Measurements from ENCODE around the gene GZMB.

Gene GZMB

GRCh38 chr14:24634158-24634557, at the start of gene GZMB:
TSS of gene GZMB (minus strand) at chr14:24634190. CDS start at chr14:24634160, 30 bp downstream.
- intact Hi-C loops (cut with micrococcal nuclease), result no loop called here
- no peaks in the 10 kb centered on the region for H3K36me3 Mint-ChIP-seq (ENCODE audit: low read depth)
- H3K9me3 Mint-ChIP-seq, result no peaks in the 10 kb centered on the region
- H3K4me1 Mint-ChIP-seq (ENCODE audit: low read depth), result no peaks in the 10 kb centered on the region
- no peaks in the 10 kb centered on the region for H3K27me3 Mint-ChIP-seq
- H3K4me3 Mint-ChIP-seq, result no peak within 1 kb of the TSS
- no peak within 1 kb of the TSS for H3K27ac Mint-ChIP-seq

- no peaks in the 10 kb centered on the region for H3K9me3 Mint-ChIP-seq
- H3K27me3 Mint-ChIP-seq, result peaks cover 4% of the 10 kb centered on the region
- H3K4me3 Mint-ChIP-seq, result no peak overlapping the region
- intact Hi-C loops (cut with micrococcal nuclease), result no loop called here
- H3K27ac Mint-ChIP-seq, result no peak overlapping the region
- H3K4me1 Mint-ChIP-seq (ENCODE audit: low read depth), result peaks cover 24% of the 10 kb centered on the region
- no peaks in the 10 kb centered on the region for H3K36me3 Mint-ChIP-seq (ENCODE audit: low read depth)
Observed at GRCh38 chr14:24681056-24681455, 47.1 kb upstream of the GZMB start.

- H3K9me3 Mint-ChIP-seq, result no peaks in the 10 kb centered on the region
- peaks cover 4% of the 10 kb centered on the region for H3K27me3 Mint-ChIP-seq
- H3K36me3 Mint-ChIP-seq (ENCODE audit: low read depth), result no peaks in the 10 kb centered on the region
- H3K27ac Mint-ChIP-seq, result peak overlapping the region; percentile 16
- H3K4me3 Mint-ChIP-seq, result no peak overlapping the region
- intact Hi-C loops (cut with micrococcal nuclease), result no loop called here
- peaks cover 24% of the 10 kb centered on the region for H3K4me1 Mint-ChIP-seq (ENCODE audit: low read depth)
Observed at GRCh38 chr14:24680516-24680915, 46.5 kb upstream of the GZMB start.

- Mint-ChIP-seq H3K4me3 (no peak overlapping the region), H3K27ac (peak overlapping the region; percentile 16), H3K9me3 (no peaks in the 10 kb centered on the region), H3K36me3 (ENCODE audit: low read depth) (no peaks in the 10 kb centered on the region), H3K4me1 (ENCODE audit: low read depth) (peaks cover 27% of the 10 kb centered on the region), H3K27me3 (peaks cover 4% of the 10 kb centered on the region)
- intact Hi-C loops (cut with micrococcal nuclease), result loop anchor here (2.0 kb wide), 1 partner anchor 73 kb away; no protein-coding TSS in a partner anchor
Observed at GRCh38 chr14:24679248-24679961, 45.4 kb upstream of the GZMB start.

GRCh38 chr14:24678801-24679247, 44.8 kb upstream of the GZMB start:
- Mint-ChIP-seq H3K4me1 (ENCODE audit: low read depth) (peaks cover 33% of the 10 kb centered on the region), H3K27ac (peak overlapping the region; percentile 80), H3K36me3 (ENCODE audit: low read depth) (no peaks in the 10 kb centered on the region)

GRCh38 chr14:24677956-24678355, 44.0 kb upstream of the GZMB start:
- H3K4me3 Mint-ChIP-seq, result no peak overlapping the region
- H3K36me3 Mint-ChIP-seq (ENCODE audit: low read depth), result no peaks in the 10 kb centered on the region
- no peak overlapping the region for H3K27ac Mint-ChIP-seq
- peaks cover 8% of the 10 kb centered on the region for H3K27me3 Mint-ChIP-seq
- intact Hi-C loops (cut with micrococcal nuclease), result loop anchor here (2.0 kb wide), 1 partner anchor 71 kb away; no protein-coding TSS in a partner anchor
- H3K4me1 Mint-ChIP-seq (ENCODE audit: low read depth), result peaks cover 41% of the 10 kb centered on the region
- H3K9me3 Mint-ChIP-seq, result no peaks in the 10 kb centered on the region

More at GRCh38 chr14:24678801-24679247, 44.8 kb upstream of the GZMB start:
- peaks cover 4% of the 10 kb centered on the region for H3K27me3 Mint-ChIP-seq
- H3K9me3 Mint-ChIP-seq, result no peaks in the 10 kb centered on the region
- peak overlapping the region; percentile 83 for H3K4me3 Mint-ChIP-seq
- intact Hi-C loops (cut with micrococcal nuclease), result loop anchor here (2.0 kb wide), 1 partner anchor 72 kb away; no protein-coding TSS in a partner anchor

- Mint-ChIP-seq H3K4me3 (no peak overlapping the region), H3K27ac (peak overlapping the region; percentile 55), H3K27me3 (peaks cover 8% of the 10 kb centered on the region), H3K36me3 (ENCODE audit: low read depth) (no peaks in the 10 kb centered on the region), H3K4me1 (ENCODE audit: low read depth) (peaks cover 30% of the 10 kb centered on the region), H3K9me3 (no peaks in the 10 kb centered on the region)
- intact Hi-C loops (cut with micrococcal nuclease), result no loop called here
Observed at GRCh38 chr14:24674204-24674970, 40.4 kb upstream of the GZMB start.

GRCh38 chr14:24673534-24674203, 39.7 kb upstream of the GZMB start:
- intact Hi-C loops (cut with micrococcal nuclease), result no loop called here
- H3K27me3 Mint-ChIP-seq, result peaks cover 5% of the 10 kb centered on the region
- peaks cover 24% of the 10 kb centered on the region for H3K4me1 Mint-ChIP-seq (ENCODE audit: low read depth)
- no peaks in the 10 kb centered on the region for H3K9me3 Mint-ChIP-seq
- peak overlapping the region; percentile 55 for H3K27ac Mint-ChIP-seq
- no peaks in the 10 kb centered on the region for H3K36me3 Mint-ChIP-seq (ENCODE audit: low read depth)
- H3K4me3 Mint-ChIP-seq, result peak overlapping the region; percentile 23

- Mint-ChIP-seq H3K27ac (no peak overlapping the region), H3K27me3 (peaks cover 5% of the 10 kb centered on the region), H3K36me3 (ENCODE audit: low read depth) (no peaks in the 10 kb centered on the region), H3K4me1 (ENCODE audit: low read depth) (peaks cover 21% of the 10 kb centered on the region), H3K4me3 (peak overlapping the region; percentile 40), H3K9me3 (no peaks in the 10 kb centered on the region)
- intact Hi-C loops (cut with micrococcal nuclease), result no loop called here
Observed at GRCh38 chr14:24673059-24673458, 39.1 kb upstream of the GZMB start.

- Mint-ChIP-seq H3K27ac (no peak overlapping the region), H3K4me1 (ENCODE audit: low read depth) (peaks cover 22% of the 10 kb centered on the region), H3K36me3 (ENCODE audit: low read depth) (no peaks in the 10 kb centered on the region), H3K4me3 (no peak overlapping the region), H3K27me3 (peaks cover 6% of the 10 kb centered on the region), H3K9me3 (no peaks in the 10 kb centered on the region)
- intact Hi-C loops (cut with micrococcal nuclease), result no loop called here
Observed at GRCh38 chr14:24670594-24670993, 36.6 kb upstream of the GZMB start.

- peaks cover 29% of the 10 kb centered on the region for H3K4me1 Mint-ChIP-seq (ENCODE audit: low read depth)
- H3K27me3 Mint-ChIP-seq, result peaks cover 6% of the 10 kb centered on the region
- H3K4me3 Mint-ChIP-seq, result no peak overlapping the region
- H3K36me3 Mint-ChIP-seq (ENCODE audit: low read depth), result no peaks in the 10 kb centered on the region
- intact Hi-C loops (cut with micrococcal nuclease), result no loop called here
- no peak overlapping the region for H3K27ac Mint-ChIP-seq
- no peaks in the 10 kb centered on the region for H3K9me3 Mint-ChIP-seq
Observed at GRCh38 chr14:24669651-24670050, 35.7 kb upstream of the GZMB start.

GRCh38 chr14:24665440-24665991, 31.5 kb upstream of the GZMB start:
- Mint-ChIP-seq H3K4me3 (no peak overlapping the region), H3K27ac (no peak overlapping the region), H3K36me3 (ENCODE audit: low read depth) (no peaks in the 10 kb centered on the region), H3K4me1 (ENCODE audit: low read depth) (peaks cover 41% of the 10 kb centered on the region), H3K27me3 (peaks cover 4% of the 10 kb centered on the region), H3K9me3 (no peaks in the 10 kb centered on the region)
- intact Hi-C loops (cut with micrococcal nuclease), result no loop called here

- Mint-ChIP-seq H3K27ac (peak overlapping the region; percentile 13), H3K4me3 (no peak overlapping the region), H3K27me3 (peaks cover 4% of the 10 kb centered on the region), H3K9me3 (no peaks in the 10 kb centered on the region), H3K4me1 (ENCODE audit: low read depth) (peaks cover 48% of the 10 kb centered on the region), H3K36me3 (ENCODE audit: low read depth) (no peaks in the 10 kb centered on the region)
- intact Hi-C loops (cut with micrococcal nuclease), result no loop called here
Observed at GRCh38 chr14:24664366-24664765, 30.4 kb upstream of the GZMB start.

Measured in dendritic cell treated with granulocyte-macrophage colony-stimulating factor and Interleukin-4, amounts not matched to agents 40 ng/mL and 50 ng/mL, for 4 days (primary cell).